Measurements from ENCODE around the gene LDAF1.
"Not testable (repeated sequence)": the region's sequence is repeated elsewhere in the genome, so short reads cannot be mapped to it uniquely, and the experiment has no call there.

The LDAF1 gene

DNA sequence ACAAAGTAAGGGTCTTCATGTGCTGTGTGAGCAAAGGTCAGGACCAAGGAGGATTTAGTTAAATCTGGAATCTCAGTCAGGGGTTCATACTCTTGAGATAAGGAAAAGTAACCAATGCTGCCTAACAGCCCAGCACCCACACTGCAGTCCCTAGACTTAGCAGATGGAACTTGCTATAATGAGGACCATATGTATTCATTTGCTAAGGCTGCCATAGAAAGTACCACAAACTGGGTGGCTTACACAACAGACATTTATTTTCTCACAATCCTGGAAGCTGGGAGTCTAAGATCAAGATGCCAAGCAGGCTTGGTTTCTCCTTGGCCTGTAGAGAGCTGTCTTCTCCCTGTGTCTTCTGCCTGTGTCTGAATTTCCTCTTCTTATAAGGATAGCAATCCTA, 32.1 kb downstream of the LDAF1 start:
- in situ Hi-C loops (cut with MboI; ENCODE audit: low sequenced_read_pairs), result no loop called here

DNA sequence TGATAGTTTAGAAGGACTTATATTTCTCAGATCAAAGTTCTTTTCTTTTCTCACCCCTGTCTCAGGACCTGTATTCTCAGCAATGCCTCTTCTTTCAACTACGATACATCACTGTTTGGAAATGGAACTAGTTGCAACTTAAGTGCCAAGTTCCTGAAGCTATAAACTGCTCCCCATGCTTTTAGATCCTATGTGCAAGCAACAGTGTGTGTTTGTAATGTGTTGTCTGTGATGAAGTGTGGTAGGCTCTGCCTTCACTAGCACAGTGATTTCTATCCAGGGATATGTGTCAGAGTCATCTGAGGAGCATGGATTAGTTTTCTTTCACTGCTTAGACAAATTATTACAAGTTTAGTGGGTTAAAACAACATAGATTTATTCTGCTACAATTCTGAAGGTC, 34.5 kb downstream of the LDAF1 start:
- in situ Hi-C loops (cut with MboI; ENCODE audit: low sequenced_read_pairs), result no loop called here

DNA sequence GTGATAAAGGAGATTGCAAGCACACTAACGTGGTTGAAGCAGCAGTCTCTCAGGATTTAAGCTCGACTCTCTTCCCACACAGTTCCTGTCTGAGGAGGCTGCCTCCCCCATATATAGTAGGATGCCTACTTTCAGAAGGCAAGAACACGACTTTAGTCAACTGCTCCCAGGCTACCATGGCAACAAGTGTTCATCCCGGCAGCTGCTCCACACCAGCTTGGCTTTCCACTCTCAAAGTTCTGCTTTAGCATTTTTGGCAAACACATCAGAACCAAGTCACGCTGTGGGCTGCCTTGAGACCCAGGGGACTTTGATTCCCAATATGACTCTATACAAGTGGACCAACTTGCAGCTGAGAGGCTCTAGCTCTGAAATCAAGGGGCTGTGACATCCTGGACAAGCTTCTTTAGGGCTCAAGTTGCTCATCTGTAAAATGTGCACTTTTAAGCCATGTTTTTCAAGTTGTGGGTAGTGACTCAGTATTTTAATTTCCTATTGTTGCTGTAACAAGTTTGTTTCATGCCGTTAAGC, 36.4 kb downstream of the LDAF1 start:
- in situ Hi-C loops (cut with MboI; ENCODE audit: low sequenced_read_pairs), result no loop called here

DNA sequence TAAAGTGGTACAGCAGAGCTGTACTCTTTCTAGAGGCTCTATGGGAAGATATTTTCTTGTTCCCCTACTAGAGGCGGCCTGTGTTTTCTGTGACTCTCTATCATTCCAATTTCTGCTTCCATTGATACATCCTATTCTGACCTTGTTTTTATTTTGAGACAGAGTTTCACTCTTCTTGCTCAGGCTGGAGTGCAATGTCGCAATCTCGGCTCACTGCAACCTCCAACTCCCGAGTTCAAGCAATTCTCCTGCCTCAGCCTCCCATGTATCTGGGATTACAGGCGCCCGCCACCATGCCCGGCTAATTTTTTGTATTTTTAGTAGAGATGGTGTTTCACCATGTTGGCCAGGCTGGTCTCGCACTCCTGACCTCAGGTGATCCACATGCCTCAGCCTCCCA, 36.9 kb downstream of the LDAF1 start:
- in situ Hi-C loops (cut with MboI; ENCODE audit: low sequenced_read_pairs), result not testable (repeated sequence)

DNA sequence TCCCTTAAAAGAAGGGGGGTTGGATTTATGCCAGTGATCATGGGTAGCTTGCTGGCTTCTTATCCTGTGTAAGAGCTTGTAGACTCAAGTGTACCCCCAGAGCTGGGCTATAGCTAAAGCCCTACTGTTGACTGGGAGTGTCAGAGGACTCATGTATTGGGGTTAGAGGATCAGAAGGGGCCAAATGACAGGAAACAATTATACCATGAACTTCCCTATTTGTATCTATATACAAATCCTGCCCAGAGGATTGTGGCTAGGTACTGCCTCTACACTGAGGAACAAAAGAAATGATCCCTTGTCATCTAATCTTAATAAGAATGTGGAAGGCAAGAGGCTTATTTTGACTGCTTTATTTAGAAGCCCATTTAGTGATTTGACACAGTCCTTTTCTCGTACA, 38.6 kb downstream of the LDAF1 start:
- in situ Hi-C loops (cut with MboI; ENCODE audit: low sequenced_read_pairs), result no loop called here

DNA sequence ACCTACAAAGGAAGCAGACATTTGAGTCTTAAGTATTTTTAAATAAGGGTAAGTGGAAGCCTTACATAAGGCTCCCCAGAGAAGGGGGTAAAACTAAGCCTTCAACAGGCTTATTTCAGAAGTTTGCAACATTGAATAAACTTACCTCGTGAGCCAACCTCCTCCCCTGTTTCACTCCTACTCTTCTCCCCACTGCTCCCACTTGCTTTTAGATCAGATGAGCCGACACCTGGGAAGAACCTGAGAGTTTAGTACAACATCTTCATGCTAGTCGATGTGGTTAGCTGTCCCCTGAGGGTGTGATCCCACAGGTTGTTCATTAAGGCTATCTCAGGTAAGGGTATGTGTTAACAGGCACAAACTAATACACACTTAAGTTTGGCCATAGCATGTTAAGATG, 39.1 kb downstream of the LDAF1 start:
- in situ Hi-C loops (cut with MboI; ENCODE audit: low sequenced_read_pairs), result no loop called here

DNA sequence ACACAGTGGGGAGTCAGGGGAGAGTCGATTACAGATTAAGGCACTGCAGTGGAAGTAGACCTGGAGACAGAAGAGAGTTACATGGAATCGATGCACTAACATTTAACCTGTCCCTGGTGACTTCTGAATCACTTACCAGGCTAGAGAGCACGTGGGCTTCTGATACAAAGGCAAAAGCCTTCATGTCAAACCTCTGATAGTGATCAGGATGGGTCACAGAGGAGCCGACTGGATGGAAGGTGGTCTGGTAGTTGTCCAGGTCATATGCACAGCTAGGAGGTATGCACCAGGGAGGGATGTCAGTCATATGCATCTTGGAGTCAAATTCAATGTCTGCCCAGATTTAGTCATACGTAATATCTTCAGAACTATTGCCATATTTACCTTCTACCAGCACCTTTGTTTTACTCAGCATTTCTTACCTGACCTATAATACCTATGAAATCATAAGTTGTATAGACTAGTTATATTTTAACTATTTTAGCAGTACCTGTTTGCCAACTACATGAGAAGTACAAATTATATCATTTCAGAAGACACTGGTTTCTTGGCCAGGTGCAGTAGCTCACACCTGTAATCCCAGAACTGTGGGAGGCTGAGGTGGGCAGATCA, 41.2 kb downstream of the LDAF1 start:
- in situ Hi-C loops (cut with MboI; ENCODE audit: low sequenced_read_pairs), result no loop called here

DNA sequence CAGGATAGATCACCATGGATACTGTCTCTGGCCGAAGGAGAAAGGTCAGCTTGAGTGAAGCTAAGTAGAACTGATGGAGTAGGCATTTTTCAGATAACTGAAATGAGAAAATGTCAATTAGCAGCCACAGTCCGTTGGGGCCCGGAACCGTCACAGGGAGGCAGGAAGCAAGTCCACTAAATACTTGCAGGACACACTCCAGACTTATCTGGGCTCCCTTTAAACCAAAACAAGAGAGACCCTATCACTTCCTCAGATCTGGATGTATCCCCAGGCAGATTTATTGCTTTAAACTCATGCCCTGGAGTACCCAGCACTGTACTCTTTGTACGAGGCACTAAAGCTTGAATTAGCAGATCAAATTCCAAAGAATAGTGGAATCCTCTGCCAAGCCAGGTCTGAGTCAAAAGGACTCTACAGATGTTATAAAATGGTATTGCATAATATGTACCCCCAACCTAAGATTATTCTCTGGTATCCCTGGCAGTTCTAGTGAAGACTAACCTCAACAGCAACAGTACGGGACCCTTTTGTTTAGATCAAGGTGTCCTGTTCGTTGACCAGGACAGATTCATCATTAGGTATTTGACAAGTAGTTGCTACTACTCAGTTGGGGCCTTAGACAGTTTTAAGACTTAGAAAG, 44.8 kb downstream of the LDAF1 start:
- in situ Hi-C loops (cut with MboI; ENCODE audit: low sequenced_read_pairs), result no loop called here

DNA sequence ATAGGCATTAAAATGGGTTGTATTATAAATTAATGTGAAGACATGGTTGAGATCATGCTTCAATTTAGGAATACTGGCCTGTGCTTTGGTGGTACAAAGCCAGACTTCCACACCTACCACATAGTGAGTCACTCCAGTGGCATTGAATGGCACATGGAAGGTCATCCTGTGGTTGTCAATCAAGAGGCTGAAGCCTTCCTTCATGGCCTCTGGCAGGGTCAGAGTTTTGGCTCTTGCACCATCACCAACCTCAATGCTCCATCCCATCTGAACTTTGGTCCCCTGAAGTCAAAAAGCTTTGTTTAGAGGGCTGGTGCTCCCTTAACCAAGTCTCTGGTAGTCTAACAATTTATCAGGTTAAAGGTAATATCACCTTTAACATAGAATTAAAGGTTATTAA, 46.8 kb downstream of the LDAF1 start:
- in situ Hi-C loops (cut with MboI; ENCODE audit: low sequenced_read_pairs), result no loop called here

DNA sequence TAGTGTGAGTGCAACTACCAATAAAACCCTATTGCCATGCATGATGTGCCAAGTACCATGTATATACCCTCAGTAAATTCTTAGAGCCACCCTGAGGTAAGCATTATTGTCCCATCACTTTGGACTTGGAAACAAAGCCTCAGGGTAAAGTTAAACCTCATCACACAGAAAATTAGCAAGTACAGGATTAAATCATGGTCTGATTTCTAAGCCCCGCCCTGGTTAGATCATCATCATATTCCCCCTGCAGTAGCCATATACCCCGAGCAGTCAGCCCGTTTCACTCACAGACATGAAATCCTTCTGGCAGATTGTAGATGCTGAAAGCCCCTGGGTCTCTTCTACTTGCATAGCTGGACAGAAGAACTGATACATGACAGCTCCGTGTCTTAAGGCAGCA, 48.1 kb downstream of the LDAF1 start:
- in situ Hi-C loops (cut with MboI; ENCODE audit: low sequenced_read_pairs), result no loop called here

DNA sequence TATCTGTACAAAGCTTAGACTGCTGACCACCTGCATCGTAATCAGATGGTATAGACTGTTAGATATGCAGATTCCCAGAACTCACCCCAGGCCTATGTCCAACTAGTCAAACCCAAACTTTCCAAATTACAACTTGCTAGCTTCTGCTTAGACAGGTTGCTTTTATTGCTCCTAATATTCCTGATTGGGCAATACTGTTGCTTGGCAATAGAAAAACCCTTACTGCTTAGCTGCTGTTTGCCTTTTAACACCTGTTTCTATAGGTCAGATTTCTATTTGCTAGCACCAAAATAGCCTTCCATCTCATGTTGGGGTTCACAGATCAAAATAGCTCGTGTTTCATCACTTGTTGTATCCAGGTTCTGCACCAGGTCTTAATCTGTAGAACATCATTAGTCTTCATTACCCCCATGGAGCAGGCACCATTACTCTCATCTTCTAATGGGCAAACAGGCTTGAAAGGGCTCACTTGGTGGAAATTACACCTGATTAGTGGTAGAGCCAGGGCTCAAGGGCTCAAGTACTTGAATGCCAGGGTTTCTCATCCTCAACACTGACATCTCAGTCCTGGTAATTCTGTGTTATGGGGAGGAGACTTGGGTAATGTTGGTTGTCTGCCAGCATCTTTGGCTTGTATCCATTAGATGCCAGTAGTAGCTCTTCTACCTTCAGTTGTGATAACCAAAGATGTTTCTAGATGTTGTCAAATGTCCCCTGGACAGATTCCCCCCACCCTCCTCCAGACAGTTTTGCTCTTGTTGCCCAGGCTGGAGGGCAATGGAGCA, 50.2 kb downstream of the LDAF1 start:
- in situ Hi-C loops (cut with MboI; ENCODE audit: low sequenced_read_pairs), result no loop called here

DNA sequence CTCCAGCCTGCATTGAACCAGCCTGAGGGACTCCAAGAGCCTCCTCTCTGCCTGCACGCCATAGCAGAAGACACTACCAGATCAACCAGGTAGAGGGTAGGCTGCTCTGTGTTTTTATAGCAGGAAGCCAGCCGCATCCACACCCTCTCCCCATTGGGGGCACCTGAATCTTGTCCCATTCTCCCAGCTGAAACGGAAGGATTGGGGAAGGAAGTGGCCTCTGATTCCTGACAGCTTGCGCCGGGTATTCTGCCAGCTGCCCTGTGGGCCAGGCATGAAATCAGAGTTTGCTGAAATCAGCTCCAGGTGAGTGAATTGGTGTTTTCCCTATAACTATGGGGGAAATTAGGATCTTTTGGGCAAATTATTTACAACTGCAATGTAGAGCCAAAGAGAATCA, 53.0 kb downstream of the LDAF1 start, which contains the start of gene ZP2:
Gene ZP2 (minus strand): TSS at position 89 of the 400 bp plus-strand sequence. CDS start 27 bp downstream, at position 62.
- in situ Hi-C loops (cut with MboI; ENCODE audit: low sequenced_read_pairs), result no loop called here

DNA sequence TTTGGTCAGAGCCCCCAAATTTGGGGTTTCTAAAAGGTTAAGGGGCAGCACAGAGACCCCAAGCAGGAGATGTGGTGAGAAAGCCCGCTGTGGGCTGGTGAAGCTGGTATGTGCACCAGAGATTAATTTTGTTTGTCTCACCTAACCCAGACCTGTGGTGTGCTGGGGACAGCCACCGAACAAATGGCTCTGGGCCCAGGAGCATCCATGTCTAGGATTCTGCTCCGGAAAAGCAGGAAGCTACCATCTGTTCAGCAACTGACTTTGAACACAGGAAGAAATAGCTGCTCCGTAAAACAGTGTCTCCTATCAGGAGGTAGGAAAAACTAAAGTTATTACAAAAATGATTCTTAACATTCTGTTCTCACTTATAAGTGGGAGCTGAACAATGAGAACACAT, 55.6 kb downstream of the LDAF1 start:
- in situ Hi-C loops (cut with MboI; ENCODE audit: low sequenced_read_pairs), result no loop called here

DNA sequence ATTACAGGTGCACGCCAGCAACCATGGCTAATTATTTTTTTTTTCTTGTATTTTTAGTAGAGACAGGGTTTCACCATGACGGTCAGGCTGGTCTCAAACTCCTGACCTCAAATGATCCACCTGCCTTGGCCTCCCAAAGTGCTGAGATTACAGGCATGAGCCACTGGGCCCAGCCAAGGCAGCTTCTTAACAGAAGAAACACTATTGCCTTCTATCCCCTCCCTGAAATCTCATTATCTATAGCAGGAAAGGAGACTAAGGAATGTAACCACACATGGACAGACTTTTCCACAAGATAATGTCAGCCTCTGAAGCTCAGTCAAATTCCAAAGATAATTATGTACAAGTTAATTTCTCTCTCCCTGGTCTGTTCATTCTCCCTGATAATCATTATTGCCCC, 58.6 kb downstream of the LDAF1 start:
- in situ Hi-C loops (cut with MboI; ENCODE audit: low sequenced_read_pairs), result no loop called here

DNA sequence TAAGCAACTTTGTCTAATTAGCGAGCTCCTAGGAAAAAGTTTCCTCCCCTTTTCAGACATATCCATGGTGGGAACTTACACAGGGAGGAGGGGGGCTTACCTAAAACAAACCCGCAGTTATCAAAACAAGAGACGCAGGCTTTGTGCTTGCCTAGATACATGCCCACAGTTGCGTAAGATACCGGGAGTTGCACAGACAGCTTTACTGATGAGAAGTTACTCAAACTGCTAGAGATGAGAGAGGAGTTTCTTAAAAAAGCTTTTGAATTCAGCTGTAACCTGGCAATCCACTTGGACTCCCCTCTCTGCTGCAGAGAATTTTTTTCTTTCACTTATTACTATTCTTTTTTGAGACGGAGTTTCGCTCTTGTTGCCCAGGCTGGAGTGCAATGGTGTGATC, 59.7 kb downstream of the LDAF1 start:
- in situ Hi-C loops (cut with MboI; ENCODE audit: low sequenced_read_pairs), result no loop called here

DNA sequence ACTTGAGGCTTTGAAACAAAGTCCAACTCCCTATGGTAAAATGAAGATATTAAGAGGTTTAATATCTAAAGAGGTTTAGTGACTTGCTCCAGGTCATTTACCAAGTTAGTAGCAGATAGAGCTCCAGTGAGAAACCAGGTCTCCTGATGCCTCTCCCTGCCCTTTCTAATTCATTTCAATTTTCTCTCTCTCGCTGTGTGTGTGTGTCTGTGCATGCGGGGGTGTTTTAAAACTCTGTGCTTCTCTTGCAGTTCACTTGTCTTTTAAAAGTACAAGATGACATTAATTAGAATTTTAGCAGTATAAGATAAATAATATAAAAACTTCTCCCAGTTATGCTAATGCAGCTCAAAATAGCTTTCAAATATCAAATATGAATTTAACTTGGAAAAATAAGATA, 61.1 kb downstream of the LDAF1 start:
- in situ Hi-C loops (cut with MboI; ENCODE audit: low sequenced_read_pairs), result no loop called here

DNA sequence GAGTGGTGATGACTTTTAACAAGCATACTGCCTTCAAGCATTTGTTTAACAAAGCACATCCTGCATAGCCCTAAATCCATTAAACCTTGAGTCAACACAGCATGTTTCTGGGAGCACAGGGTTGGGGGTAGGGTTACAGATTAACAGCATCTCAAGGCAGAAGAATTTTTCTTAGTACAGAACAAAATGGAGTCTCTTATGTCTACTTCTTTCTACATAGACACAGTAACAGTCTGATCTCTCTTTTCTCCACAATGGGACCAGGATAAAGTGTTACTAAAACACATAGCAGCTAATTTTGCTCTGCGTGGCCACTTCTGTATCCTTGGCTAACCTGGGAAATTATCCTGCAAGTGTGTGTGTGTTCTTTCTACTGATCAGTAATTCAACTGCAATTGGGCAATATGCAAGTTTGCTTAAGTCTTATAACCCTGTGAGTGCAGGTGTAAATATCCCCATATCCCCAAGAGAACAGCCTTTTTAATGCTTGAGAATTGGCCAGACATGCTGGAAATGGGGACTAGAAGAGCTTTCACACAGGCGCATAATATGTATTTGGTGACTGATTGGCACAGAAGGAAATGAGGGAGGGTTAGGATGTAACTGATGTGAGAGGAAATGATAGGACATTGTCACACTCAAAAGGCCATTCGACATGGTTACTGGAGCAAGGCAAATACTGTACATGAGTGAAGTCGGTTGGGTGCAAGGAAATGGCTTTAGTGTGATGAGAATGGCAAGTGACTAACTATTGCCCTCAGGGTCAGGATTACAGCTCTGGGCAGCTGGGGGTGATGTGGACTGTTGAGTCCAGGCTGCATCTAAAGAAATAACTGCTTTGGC, 64.2 kb downstream of the LDAF1 start:
- in situ Hi-C loops (cut with MboI; ENCODE audit: low sequenced_read_pairs), result no loop called here

DNA sequence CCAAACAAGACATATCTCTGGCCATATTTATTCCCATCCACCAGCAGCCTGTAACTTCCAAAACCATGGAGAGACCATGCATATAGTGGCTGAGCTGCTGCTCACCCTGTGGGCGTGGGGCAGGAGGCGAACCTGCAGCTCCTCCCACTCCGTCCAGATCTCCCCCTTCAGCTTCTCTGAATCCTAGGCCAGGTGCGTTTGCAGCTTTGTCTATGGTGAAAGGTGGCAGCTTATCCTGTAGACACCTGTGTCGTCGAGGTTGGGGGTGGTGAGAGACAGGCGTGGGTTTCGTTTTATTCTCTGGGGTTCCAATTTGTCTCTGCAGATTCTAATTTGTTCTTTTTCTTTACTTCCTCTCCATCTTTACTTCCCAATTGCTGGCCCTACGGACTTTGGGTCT, 65.3 kb downstream of the LDAF1 start:
- in situ Hi-C loops (cut with MboI; ENCODE audit: low sequenced_read_pairs), result no loop called here

DNA sequence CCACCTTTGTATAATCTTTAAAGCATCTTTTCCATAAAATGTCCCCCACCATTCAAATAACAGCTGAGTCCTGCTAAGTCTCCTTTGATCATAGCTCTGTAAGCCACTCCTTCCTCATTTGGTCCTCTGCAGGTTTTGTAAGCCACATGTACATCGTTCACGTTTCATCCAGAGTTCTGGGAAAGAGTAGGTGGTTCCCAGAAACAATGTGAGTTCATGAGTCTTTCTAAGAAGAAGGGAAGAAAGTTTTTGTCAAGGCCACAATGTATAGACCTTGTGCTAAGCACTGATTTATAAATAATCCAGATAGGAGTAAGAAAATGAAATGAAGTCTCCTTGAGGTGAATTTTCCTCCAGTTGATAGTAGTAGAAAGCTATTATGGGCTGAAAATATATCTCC, 66.3 kb downstream of the LDAF1 start:
- in situ Hi-C loops (cut with MboI; ENCODE audit: low sequenced_read_pairs), result no loop called here

DNA sequence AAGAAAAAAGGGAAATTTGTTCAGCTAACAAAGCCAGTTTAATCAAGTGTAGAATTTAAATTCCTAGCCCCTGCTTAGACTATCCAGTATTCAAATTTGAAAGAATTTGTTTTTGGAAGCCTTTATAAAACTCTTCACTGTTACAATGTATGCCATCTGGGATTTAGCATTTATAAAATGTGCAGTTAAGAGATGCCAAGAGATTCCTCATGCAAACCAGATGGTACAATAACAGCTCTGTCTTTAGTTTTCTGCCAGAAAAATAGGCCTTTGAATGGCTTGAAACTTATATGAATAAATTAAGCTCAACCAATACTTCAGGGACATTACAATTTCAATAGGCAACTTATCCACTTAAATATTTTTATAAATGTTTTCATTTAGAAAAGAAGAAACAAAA, 68.3 kb downstream of the LDAF1 start:
- in situ Hi-C loops (cut with MboI; ENCODE audit: low sequenced_read_pairs), result no loop called here

DNA sequence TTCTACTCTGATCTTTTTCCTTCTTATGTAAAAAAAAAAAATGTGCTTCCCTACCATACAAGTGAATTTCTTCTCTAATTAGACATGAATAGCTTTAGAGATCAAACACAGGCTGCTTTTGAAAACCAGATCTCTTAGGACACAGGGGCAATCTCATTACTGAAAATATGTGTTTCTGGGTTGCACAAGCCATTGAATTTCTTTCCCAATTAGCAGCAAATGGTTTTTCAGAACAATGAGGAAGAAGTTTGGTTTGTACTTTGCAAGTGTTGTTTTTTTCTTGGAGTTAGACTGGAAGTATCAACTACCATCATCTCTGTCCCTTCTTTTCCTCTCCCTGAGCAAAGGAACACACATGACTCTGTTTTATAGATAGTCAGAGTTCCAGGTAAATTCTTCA, 69.4 kb downstream of the LDAF1 start:
- in situ Hi-C loops (cut with MboI; ENCODE audit: low sequenced_read_pairs), result no loop called here

Data from HL-60/S4 (cell line).